ENCODE results near the gene ZBED4.

GRCh38 chr22:49885881-49886280 lies 32.2 kb downstream of the ZBED4 start:
- no peak for TF ChIP-seq CTCF (IDR thresholded peaks at IDR 0.05)
- no peak for TF ChIP-seq POLR2A (IDR thresholded peaks at IDR 0.05)
